ENCODE data around the gene KCNJ1. TPM values are rescaled to one million over a fixed set of nuclear protein-coding genes. Genes with fewer than 3 reads are reported as not detected.

The KCNJ1 gene
- total RNA-seq, 1 donor from 2014 or later: not detected

GRCh38 chr11:128839081-128839480 is 28.0 kb downstream of the KCNJ1 start:
- Histone ChIP-seq H3K36me3 (no peaks in the 10 kb centered on the region), H3K9me3 (replicated peaks) (no peaks in the 10 kb centered on the region), H3K27me3 (ENCODE audit: low read depth) (no peaks in the 10 kb centered on the region), H3K4me3 (no peak overlapping the region), H3K4me1 (peaks cover 44% of the 10 kb centered on the region), H3K27ac (replicated peaks) (no peak overlapping the region)
- intact Hi-C loops (cut with micrococcal nuclease): no loop called here
- TF ChIP-seq CTCF (IDR thresholded peaks at IDR 0.05; ENCODE audit: borderline replicate concordance): no peak
- DNase-seq: no peak

GRCh38 chr11:128837627-128838026 is 29.5 kb downstream of the KCNJ1 start:
- no peak overlapping the region for H3K4me3 ChIP-seq
- DNase-seq: no peak
- TF ChIP-seq CTCF (IDR thresholded peaks at IDR 0.05; ENCODE audit: borderline replicate concordance): no peak
- no peaks in the 10 kb centered on the region for H3K9me3 ChIP-seq (replicated peaks)
- H3K27ac ChIP-seq (replicated peaks): peak overlapping the region; percentile 84
- intact Hi-C loops (cut with micrococcal nuclease): no loop called here
- no peaks in the 10 kb centered on the region for H3K36me3 ChIP-seq
- H3K27me3 ChIP-seq (ENCODE audit: low read depth): no peaks in the 10 kb centered on the region
- H3K4me1 ChIP-seq: peaks cover 37% of the 10 kb centered on the region

- Histone ChIP-seq H3K4me3 (peak overlapping the region; percentile 38), H3K27me3 (ENCODE audit: low read depth) (no peaks in the 10 kb centered on the region), H3K4me1 (peaks cover 39% of the 10 kb centered on the region), H3K9me3 (replicated peaks) (no peaks in the 10 kb centered on the region), H3K36me3 (no peaks in the 10 kb centered on the region), H3K27ac (replicated peaks) (peak overlapping the region; percentile 84)
- DNase-seq: peak; percentile 65
- intact Hi-C loops (cut with micrococcal nuclease): no loop called here
- TF ChIP-seq CTCF (IDR thresholded peaks at IDR 0.05; ENCODE audit: borderline replicate concordance): no peak
Measured at GRCh38 chr11:128835741-128836430, 31.2 kb downstream of the KCNJ1 start.

- no peak overlapping the region for H3K27ac ChIP-seq (replicated peaks)
- TF ChIP-seq CTCF (IDR thresholded peaks at IDR 0.05; ENCODE audit: borderline replicate concordance): no peak
- no peak for DNase-seq
Measured at GRCh38 chr11:128834157-128834556, 32.9 kb downstream of the KCNJ1 start.

GRCh38 chr11:128832121-128832497 is 35.0 kb downstream of the KCNJ1 start:
- Histone ChIP-seq H3K4me3 (no peak overlapping the region), H3K36me3 (no peaks in the 10 kb centered on the region), H3K27ac (replicated peaks) (no peak overlapping the region), H3K27me3 (ENCODE audit: low read depth) (no peaks in the 10 kb centered on the region), H3K4me1 (peaks cover 43% of the 10 kb centered on the region), H3K9me3 (replicated peaks) (no peaks in the 10 kb centered on the region)
- no peak for TF ChIP-seq CTCF (IDR thresholded peaks at IDR 0.05; ENCODE audit: borderline replicate concordance)
- intact Hi-C loops (cut with micrococcal nuclease): loop anchor here (5.0 kb wide), 1 partner anchor 200 kb away; no protein-coding TSS in a partner anchor
- no peak for DNase-seq

More at GRCh38 chr11:128834157-128834556, 32.9 kb downstream of the KCNJ1 start:
- intact Hi-C loops (cut with micrococcal nuclease): loop anchor here (5.0 kb wide), 1 partner anchor 202 kb away; no protein-coding TSS in a partner anchor
- H3K4me1 ChIP-seq: peaks cover 55% of the 10 kb centered on the region
- H3K9me3 ChIP-seq (replicated peaks): no peaks in the 10 kb centered on the region
- no peaks in the 10 kb centered on the region for H3K36me3 ChIP-seq
- no peaks in the 10 kb centered on the region for H3K27me3 ChIP-seq (ENCODE audit: low read depth)
- no peak overlapping the region for H3K4me3 ChIP-seq
